Peyer's patch (tissue), 4 donors: ENCODE results near the gene GNG7. TPM values are rescaled to one million over a fixed set of nuclear protein-coding genes. Genes with fewer than 3 reads are reported as not detected.
"Not testable (repeated sequence)": the region's sequence is repeated elsewhere in the genome, so short reads cannot be mapped to it uniquely, and the experiment has no call there.

ENCODE experiments used
- DNase-seq, 3 donors: peaks; one replicate each; pipeline ENCODE4 v3.0.0-alpha.2; 2017 to 2019
- H3K27ac ChIP-seq, 4 donors: fragments of 200-600 bp; sonication (generic); one replicate each; pipeline ENCODE4 v1.5.1; 2016 to 2019
- H3K27me3 ChIP-seq, 2 donors: fragments of 200-600 bp; sonication (generic); one replicate each; pipeline ENCODE4 v1.5.1; 2019
- H3K36me3 ChIP-seq, 3 donors: fragments of 200-600 bp; sonication (generic); one replicate each; pipeline ENCODE4 v1.5.1; 2016 to 2019
- H3K4me1 ChIP-seq, 4 donors: fragments of 200-600 bp; sonication (generic); one replicate each; pipeline ENCODE4 v1.5.1; 2016 to 2019
- H3K4me3 ChIP-seq, 4 donors: fragments of 200-600 bp; sonication (generic); 1 replicate in 3 of 4; 2 replicates in 1 of 4; pipeline ENCODE4 v1.5.1; 2016 to 2019; ENCODE audit warnings: mild to moderate bottlenecking in 1 of 4
- H3K9me3 ChIP-seq, 4 donors: fragments of 200-600 bp; sonication (generic); one replicate each; pipeline ENCODE4 v1.5.1; 2016 to 2019; ENCODE audit warnings: mild to moderate bottlenecking in 1 of 4
- CTCF ChIP-seq, 6 experiments: fragments of 450-650 bp in 4 of 6; fragments of 200-600 bp in 2 of 6; sonication (generic) in 1 of 6; IDR thresholded peaks; one replicate each; pipeline ENCODE4 v1.5.1; 2017 to 2019; ENCODE audit warnings: antibody characterized with exemption in 6 of 6, mild to moderate bottlenecking in 3 of 6, moderate library complexity in 1 of 6
- POLR2A ChIP-seq, 2 donors: fragments of 450-650 bp; IDR thresholded peaks; one replicate each; pipeline ENCODE4 v1.5.1; 2017; ENCODE audit warnings: antibody characterized with exemption in 2 of 2, mild to moderate bottlenecking in 2 of 2, moderate library complexity in 2 of 2
- total RNA-seq, 4 donors: library from RNA; depleted of rRNA; stranded (reverse); fragments of >200 nt; gene quantifications; one replicate each; pipeline ENCODE4 v1.1.0, GENCODE V29; 2016

GNG7 gene
- total RNA-seq, 4 donors from 2014 or later, result 1.2 to 14.9 (median 2.0) TPM

DNA sequence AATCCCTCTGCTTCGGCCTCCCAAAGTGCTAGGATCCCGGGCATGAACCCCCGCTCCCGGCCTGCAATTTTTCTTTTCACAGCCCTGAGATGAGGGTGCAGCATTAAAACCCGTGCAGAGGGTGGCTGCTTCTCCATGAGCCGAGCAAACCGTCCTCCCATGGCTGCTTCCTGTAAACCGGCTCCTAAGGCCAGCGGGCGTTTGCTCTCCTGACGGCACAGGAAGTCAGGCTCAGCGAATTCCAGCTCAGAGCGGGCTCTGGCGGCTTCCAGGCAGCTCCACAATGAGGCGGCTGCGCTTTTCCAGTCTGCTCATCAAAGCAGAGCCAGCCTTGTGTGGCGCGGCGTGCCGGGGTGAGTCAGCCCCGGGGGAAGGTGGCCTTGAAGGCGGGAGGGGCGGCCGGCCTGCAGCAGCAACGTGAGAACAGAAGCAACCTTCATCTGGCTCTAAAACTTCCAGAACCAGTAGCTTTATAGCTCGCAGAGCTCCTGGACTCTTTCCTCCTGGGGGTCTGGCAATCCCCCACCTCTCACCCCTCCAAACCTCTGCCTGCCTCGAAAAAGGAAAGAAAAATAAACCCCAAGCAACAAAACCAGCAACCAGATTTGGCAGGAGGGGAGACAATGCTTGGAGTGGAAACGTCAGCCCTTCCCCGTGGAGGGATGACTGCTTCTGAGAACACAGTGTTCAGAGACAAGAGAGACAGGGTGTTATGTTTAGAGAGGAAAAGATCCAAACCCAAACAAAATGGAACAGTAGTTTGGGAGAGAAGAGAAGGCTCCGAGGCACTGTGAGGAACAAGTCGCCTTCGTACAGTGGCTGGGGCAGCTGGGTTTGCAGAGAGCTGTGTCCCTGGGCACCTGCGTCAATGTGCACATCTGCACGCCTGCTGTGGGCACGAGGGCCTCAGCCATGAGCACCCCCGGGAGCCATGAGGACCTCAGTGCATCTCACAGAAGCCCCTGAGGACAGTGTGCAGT is 158.7 kb downstream of the GNG7 start:
- no peaks in the 10 kb centered on the region for H3K9me3 ChIP-seq
- H3K27ac ChIP-seq, result peak overlapping the region; percentile 73 to 92 (median 82)
- H3K4me1 ChIP-seq, result peaks cover 0 to 62% (median 14%) of the 10 kb centered on the region in 4 donors
- no peaks in the 10 kb centered on the region for H3K27me3 ChIP-seq
- DNase-seq, result peak; percentile 68 to 93 (median 90)
- TF ChIP-seq POLR2A (IDR thresholded peaks at IDR 0.05) (peak in 1 of 2 donors; percentile 51), CTCF (IDR thresholded peaks at IDR 0.05) (peak in 3 of 6 experiments; percentile 31 to 62 (median 39))
- H3K4me3 ChIP-seq, result peak overlapping the region; percentile 4 to 33 (median 22)
- no peaks in the 10 kb centered on the region for H3K36me3 ChIP-seq

DNA sequence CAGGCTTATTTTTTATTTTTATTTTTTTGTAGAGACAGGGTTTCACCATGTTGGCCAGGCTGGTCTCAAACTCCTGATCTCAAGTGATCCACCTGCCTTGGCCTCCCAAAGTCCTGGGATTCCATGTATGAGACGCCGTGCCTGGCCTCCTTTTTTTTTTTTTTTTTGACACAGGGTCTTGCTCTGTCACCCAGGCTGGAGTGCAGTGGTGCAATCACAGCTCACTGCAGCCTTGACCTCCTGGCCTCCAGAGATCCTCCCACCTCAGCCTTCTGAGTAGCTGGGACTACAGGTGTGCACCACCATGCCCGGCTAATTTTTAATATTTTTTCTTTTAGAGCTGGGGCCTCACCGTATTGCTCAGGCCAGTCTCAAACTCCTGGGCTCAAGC is 159.4 kb downstream of the GNG7 start:
- not testable (repeated sequence) for H3K36me3 ChIP-seq, H3K9me3 ChIP-seq, H3K27me3 ChIP-seq, DNase-seq
- peak overlapping the region in 2 of 4 donors; percentile 30 to 33 for H3K4me3 ChIP-seq
- H3K27ac ChIP-seq, result peak overlapping the region; percentile 73 to 92 (median 82)
- peaks cover 0 to 62% (median 14%) of the 10 kb centered on the region in 4 donors for H3K4me1 ChIP-seq

DNA sequence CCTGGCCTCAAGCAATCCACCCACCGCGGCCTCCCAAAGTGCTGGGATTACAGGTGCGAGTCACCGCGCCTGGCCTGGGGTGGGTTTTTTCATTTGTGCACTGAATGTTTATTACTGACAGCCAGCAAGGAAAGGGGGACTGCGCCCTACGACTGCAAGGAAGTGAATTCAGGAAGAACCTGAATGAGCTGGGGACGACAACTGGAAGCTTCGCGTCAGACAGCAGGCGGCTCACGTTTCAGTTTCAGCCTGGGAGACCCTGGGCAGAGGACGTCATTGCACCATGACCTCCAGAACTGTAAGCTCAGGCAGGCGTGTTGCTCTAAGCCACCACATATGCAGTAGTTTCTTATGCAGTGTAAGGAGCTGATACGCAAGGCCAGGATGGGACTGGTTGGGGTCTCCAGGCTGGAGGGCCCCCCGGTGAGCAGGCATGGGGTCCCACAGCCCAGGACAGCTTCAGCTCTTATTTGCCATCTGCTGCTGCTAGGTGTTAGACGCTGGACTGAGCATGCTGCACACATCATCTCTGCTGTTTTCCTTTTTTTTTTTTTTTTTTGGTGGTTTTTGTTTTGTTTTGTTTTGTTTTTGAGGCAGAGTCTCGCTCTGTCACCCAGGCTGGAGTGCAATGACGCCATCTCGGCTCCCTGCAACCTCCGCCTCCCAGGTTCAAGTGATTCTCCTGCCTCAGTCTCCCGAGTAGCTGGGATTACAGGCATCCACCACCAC is 160.0 kb downstream of the GNG7 start:
- no peak for TF ChIP-seq POLR2A (IDR thresholded peaks at IDR 0.05)
- no peak for TF ChIP-seq CTCF (IDR thresholded peaks at IDR 0.05)
- peak in 2 of 3 donors; percentile 39 to 46 for DNase-seq
- Histone ChIP-seq H3K4me1 (peaks cover 0 to 62% (median 14%) of the 10 kb centered on the region in 4 donors), H3K27me3 (no peaks in the 10 kb centered on the region), H3K9me3 (no peaks in the 10 kb centered on the region), H3K36me3 (no peaks in the 10 kb centered on the region), H3K4me3 (peak overlapping the region in 1 of 4 donors; percentile 33), H3K27ac (peak overlapping the region; percentile 73 to 92 (median 76))

DNA sequence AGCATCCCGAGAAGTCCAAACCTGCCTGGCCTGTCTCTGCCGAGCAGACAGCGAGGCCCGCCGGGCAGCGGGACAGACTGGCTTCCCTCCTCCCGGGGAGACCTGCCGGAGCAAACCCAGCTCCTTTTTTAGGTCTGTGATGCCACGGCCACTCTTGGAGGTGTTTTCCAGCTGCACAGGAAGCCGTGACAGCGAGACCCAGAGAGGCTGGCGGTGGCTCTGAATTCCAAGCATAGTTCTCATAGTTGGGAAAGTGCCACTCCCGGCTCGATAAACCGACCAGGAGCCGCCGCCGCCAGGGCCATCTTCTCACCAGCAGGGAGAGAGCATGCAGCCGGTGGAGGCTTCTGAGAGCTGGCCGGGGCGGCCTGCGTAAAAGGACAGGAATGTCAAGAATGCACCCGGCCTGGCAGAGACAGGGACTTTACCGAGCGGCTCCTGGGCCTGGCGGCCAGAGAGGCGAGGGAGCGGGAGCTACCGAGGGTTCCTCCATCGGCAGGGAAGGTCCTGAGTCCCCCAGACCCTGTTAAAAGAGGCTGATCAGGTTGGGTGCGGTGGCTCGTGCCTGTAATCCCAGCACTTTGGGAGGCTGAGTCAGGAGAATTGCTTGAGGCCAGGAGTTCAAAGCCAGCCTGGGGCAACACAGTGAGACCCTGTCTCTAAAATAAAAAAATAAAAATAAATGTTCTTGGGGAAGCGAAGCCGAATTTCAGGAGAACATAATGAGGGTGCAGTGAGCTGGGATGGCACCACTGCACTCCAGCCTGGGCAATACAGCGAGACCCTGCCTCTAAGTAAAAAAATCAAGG is 161.6 kb downstream of the GNG7 start:
- Histone ChIP-seq H3K4me3 (no peak overlapping the region), H3K36me3 (no peaks in the 10 kb centered on the region), H3K4me1 (peaks cover 0 to 48% (median 14%) of the 10 kb centered on the region in 4 donors), H3K27me3 (no peaks in the 10 kb centered on the region), H3K9me3 (no peaks in the 10 kb centered on the region), H3K27ac (peak overlapping the region; percentile 53 to 92 (median 80))
- peak; percentile 40 to 90 (median 81) for DNase-seq
- peak in 3 of 6 experiments; percentile 44 to 49 (median 49) for TF ChIP-seq CTCF (IDR thresholded peaks at IDR 0.05)
- no peak for TF ChIP-seq POLR2A (IDR thresholded peaks at IDR 0.05)

DNA sequence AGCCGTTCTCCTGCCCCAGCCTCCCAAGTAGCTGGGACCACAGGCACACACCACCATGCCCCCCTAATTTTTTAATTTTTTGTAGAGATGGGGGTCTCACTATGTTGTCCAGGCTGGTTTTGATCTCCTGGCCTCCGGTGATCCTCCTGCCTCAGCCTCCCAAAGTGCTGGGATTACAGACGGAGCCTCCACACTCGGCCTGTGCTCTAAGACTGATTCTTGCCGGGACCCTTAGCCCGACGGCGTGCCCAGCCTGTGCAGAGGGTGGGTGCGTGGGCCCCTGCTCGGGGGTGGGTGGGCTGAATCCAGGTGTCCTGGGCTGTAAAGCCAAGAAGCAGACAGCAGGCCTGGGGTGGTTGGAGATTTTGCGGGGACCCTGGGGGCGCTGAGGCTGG is 162.2 kb downstream of the GNG7 start:
- no peaks in the 10 kb centered on the region for H3K36me3 ChIP-seq
- DNase-seq, result no peak
- no peak for TF ChIP-seq CTCF (IDR thresholded peaks at IDR 0.05)
- TF ChIP-seq POLR2A (IDR thresholded peaks at IDR 0.05), result no peak
- peaks cover 0 to 46% (median 14%) of the 10 kb centered on the region in 4 donors for H3K4me1 ChIP-seq
- H3K27me3 ChIP-seq, result no peaks in the 10 kb centered on the region
- no peaks in the 10 kb centered on the region for H3K9me3 ChIP-seq
- peak overlapping the region; percentile 52 to 92 (median 66) for H3K27ac ChIP-seq
- H3K4me3 ChIP-seq, result no peak overlapping the region
